CD4-positive, alpha-beta T cell treated with Interleukin-15 for 4 hours (primary cell): ENCODE measurements around the gene SNRNP35.
"Not testable (repeated sequence)": the region's sequence is repeated elsewhere in the genome, so short reads cannot be mapped to it uniquely, and the experiment has no call there.

Source experiments
- DNase-seq: peaks from one replicate; pipeline ENCODE4 v3.0.0-alpha.2; 2020; ENCODE audit warnings: low spot score

Gene SNRNP35

GRCh38 chr12:123489580-123489979, 31.6 kb downstream of the SNRNP35 start:
- DNase-seq: no peak

GRCh38 chr12:123490089-123490488, 32.1 kb downstream of the SNRNP35 start:
- DNase-seq: no peak

GRCh38 chr12:123491056-123491455, 33.1 kb downstream of the SNRNP35 start:
- DNase-seq: no peak

DNA sequence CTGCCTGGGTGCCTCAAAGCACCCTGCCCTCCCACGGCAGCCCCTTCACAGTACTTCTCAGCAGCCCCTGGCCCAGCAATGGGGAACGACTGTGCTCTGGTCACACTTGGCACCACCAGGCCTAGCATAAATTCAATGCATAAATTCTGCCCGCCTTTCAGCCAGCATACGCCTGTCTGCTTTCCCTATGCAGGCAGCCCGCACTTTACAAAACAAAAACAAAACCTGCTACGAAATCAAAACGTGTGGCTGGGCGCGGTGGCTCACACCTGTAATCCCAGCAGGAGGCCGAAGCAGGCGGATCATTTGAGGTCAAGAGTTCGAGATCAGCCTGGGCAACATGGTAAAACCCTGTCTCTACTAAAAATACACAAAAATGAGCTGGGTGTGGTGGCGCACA, 33.5 kb downstream of the SNRNP35 start:
- DNase-seq: no peak

- not testable (repeated sequence) for DNase-seq
These were observed 34.5 kb downstream of the SNRNP35 start for GRCh38 chr12:123492339-123493039.

DNA sequence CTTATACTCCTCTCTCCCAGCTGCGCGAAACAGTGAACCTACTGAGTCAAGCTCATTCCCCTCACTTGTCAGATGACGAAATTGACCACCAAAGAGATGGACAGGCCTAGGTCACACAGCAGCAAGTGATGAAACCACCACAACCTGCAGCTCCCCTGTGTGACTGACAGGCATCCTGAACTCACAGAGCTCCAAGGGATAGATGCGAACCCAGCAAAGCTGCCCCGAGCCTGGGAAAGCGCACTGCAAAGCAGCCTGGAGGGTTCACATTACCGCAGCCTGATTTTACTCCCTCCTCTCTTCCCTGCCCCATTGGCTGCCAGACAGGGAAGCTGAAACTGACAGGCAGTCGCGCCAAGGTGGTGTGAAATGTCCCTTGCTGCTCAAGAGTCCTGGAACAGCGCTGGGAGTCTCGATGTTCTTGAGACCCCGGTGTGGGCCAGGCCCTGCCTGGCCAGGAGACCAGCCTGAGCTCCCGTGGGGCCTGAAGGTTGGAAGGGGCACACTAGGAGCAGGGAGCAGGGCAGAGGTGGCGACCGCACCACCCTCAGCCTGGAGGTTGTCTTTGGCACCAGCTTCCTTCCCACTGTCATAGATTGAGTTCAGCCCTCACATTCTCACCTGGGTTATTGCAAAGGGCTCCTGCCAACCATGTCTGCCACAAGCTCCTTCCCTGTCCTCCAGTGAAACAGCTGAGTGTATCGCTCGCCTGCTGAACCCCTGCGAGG, 36.3 kb downstream of the SNRNP35 start:
- no peak for DNase-seq

DNA sequence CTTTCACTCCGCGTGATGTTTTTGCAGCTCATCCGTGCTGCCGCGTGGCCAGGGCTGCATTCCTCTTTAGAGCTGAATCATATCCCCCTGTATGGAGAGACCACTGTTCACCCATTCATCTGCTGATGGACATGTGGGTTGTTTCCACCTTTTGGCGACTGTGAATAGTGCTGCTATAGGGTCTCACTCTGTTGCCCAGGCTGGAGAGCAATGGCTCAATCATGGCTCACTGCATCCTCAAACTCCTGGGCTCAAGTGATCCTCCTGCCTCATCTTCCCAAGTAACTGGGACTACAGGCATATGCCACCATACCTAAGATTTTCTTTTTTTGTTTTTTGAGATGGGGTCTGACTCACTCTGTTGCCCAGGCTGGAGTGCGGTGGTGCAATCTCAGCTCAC, 39.1 kb downstream of the SNRNP35 start:
- no peak for DNase-seq

DNA sequence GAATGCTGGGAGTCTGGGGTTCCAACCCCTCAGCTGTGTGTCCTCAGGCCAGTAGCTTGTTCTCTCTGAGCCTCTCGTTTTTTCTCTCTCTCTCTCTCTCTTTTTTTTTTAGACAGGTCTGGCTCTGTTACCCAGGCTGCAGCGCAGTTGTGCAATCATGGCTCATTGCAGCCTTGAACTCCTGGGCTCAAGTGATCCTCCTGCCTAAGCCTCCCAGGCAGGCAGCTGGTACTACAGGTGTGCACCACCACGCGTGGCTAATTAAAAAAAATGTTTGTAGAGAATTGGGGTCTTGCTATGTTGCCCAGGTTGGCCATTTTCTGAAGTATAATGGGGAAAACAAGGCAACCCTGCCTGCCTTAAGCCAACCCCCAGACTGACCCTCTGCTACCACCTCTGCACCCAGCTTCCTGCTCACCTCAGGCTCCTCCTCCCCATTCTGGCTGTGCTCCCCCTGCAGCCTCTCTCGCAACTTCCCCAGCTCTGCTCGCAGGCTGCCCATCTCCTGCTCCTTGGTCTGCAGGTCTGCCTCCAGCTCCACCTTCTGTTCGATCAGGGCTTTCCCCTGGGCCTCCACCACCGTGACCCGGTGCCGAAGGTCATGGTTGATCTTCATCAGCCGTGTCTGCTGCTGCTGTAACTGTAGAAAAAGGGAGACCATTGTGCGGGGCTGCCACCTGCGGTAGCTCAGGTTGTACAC, 40.3 kb downstream of the SNRNP35 start:
- no peak for DNase-seq

DNA sequence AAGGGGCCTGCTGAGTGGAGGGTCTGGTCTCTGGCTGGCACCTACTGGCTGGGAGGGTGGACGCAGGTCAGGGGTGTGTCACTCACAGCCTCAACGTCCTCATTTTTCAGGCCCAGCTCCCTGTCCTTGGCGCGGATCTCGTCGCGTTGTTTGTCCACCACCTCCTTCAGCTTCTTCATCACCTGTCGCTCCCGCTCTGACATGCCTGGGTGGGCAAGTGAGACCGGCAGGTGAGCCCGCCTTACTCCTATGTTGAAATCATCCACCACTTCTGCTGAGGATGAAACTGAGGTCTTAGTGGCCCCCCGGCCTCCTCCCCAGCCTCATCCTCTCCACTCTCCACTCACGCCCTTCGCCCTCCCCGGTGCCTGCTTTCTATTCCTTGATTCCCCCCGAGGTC, 41.4 kb downstream of the SNRNP35 start:
- DNase-seq: no peak

GRCh38 chr12:123502163-123502704, 44.3 kb downstream of the SNRNP35 start:
- DNase-seq: no peak

DNA sequence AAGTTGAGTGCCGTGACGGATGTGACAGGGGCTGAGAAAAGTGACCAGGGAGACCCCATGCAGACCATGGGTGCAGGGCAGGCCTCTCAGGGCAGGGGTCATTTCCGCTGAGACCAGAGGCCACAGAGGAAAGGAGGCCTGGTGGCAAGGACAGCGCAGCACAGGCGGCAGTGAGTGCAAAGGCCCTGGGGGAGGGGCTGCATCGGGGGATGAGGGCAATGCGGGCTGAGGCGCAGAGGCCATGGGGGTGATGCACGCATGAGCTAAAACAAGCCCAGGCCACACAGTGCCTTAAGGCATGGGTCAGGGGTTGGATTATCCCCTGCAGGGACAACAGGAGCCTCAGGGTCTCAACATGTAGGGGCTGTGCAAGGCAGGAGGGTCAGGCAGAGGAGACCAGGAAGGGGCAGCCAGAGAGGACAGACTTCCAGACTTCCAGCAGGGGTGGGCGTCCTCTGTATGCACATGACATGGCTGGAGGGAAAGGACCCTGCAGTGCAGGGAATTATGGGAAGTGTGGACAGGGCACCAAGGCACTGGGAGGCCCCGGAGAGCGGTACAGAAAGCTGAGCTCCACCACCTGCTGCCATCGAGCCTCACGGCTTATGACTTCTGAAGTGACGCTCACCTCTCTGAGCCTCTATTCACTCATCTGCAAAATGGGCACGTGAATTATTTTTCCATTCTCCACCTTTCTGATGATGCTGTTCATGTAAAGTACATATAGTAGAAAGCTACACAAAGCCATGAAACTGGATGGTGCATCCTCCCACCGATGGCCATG, 48.3 kb downstream of the SNRNP35 start:
- DNase-seq: no peak

GRCh38 chr12:123506843-123507236, 48.9 kb downstream of the SNRNP35 start:
- DNase-seq: no peak

- no peak for DNase-seq
These were observed 55.1 kb downstream of the SNRNP35 start for GRCh38 chr12:123512838-123513665.

DNA sequence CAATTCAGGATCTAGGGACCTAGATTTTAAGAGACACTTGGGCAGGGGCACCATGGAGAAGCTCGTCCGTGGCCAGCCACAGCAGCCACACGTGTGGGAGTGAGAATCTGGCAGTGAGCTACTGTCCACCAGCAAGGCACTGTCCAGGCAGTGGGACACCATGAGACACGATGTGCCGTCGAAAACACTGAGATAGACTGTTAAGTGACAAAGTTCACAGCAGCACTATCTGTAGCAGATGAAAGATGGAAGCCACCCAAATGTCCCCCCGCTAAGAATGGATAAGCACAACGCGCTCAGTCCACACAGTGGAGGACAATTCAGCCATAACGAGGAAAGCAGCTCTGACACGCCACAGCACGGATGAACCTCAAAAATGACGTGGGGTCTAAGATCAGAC, 55.9 kb downstream of the SNRNP35 start:
- no peak for DNase-seq

- DNase-seq: not testable (repeated sequence)
These were observed 56.8 kb downstream of the SNRNP35 start for GRCh38 chr12:123514582-123515221.

DNA sequence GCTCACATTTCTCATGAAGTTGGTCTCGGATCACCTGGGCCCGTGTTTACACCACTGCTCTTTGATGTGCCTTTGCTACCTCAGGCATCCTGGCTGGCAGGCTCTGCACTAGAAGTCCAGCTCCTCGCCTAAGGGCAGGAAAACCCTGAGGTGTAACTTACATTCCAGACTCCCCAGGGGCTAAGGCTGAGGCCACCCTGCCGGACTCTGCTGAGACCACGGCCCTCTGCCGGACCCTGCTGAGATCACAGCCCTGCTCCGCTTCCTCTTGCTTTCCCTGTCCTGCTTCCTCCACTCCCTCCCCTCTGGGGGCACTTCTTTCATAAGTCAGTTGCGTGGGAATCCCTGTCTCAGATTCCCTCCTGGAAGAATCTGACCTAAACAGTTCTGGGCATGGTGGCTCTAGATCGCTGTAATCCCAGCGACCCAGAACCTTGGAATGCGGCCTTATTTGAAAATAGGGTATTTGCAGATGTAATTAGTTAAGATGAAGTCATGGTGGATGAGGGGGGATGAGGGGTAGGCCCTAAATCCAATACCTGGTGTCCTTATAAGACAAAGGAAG, 58.4 kb downstream of the SNRNP35 start:
- no peak for DNase-seq
